ENCODE data around the gene FBXO41. TPM values are rescaled to one million over a fixed set of nuclear protein-coding genes. Genes with fewer than 3 reads are reported as not detected.

Gene FBXO41
- total RNA-seq, 1 experiment from 2014 or later, result 4.4 TPM

DNA sequence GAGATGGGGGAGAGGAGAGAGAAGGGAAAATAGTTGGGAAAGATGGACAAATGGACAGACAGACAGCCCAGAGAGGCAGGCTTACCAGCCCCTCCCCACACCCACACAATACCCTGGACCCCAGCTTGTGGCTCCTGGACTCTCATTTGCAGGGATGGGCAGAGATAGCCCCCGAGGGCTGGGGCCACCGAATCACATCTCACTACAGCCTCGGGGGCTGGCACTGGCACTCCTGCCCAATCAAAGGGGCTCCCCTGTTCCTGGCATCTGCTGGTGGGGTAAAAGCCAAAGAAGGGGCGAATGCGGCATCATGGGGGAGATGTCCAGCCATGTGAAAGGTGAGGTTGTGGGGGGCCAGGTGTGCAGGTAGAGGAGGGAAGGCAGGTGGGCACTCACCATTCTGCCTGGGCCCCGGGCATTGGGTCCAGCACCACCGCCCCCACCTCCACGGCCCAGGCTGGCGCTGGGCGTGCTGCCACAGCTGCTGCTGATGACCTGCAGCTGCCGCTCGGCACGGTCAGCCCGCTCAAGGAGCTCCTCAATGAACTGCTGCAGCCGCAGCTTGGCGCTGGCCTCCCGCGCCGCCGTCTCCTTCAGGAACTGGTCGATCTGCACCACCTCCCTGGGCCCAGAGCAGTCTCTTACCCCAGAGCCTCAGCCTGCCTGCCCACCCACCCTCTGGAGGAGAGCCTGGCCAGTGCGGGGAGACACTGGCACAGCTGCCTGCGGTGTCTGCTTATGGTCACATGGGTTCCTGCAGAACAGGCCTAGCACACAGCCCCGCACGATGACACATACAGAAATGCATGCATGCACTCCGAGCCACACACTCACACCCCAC, 18.0 kb downstream of the FBXO41 start:
- H3K27me3 Mint-ChIP-seq (ENCODE audit: insufficient read depth, unreplicated experiment), result peaks cover 20% of the 10 kb centered on the region
- no peak overlapping the region for H3K4me3 Mint-ChIP-seq (ENCODE audit: unreplicated experiment)
- ChIA-PET CTCF (interaction anchor here (0.6 to 0.9 kb wide), 2 partner anchors 9 to 17 kb away, joined by 3 to 6 read pairs; no protein-coding TSS in a partner anchor), POLR2A (no interaction called here)
- DNase-seq (ENCODE audit: unreplicated experiment), result no peak
- TF ChIP-seq CTCF (IDR thresholded peaks at IDR 0.05; ENCODE audit: unreplicated experiment), result no peak
- H3K4me1 Mint-ChIP-seq (ENCODE audit: insufficient read depth, unreplicated experiment), result peaks cover 6% of the 10 kb centered on the region
- no TSS peak for BruUV-seq (replicated peaks)
- no peaks in the 10 kb centered on the region for H3K9me3 Mint-ChIP-seq (ENCODE audit: unreplicated experiment)
- H3K27ac Mint-ChIP-seq (ENCODE audit: low read depth, unreplicated experiment), result no peak overlapping the region
- H3K36me3 Mint-ChIP-seq (ENCODE audit: insufficient read depth, unreplicated experiment), result no peaks in the 10 kb centered on the region
- intact Hi-C loops (cut with micrococcal nuclease), result no loop called here

- CTCF ChIA-PET, result interaction anchor here (0.6 kb wide), 1 partner anchor 16 kb away, joined by 6 read pairs; no protein-coding TSS in a partner anchor
- no peaks in the 10 kb centered on the region for H3K9me3 Mint-ChIP-seq (ENCODE audit: unreplicated experiment)
- no peak for DNase-seq (ENCODE audit: unreplicated experiment)
- peaks cover 6% of the 10 kb centered on the region for H3K4me1 Mint-ChIP-seq (ENCODE audit: insufficient read depth, unreplicated experiment)
- H3K27ac Mint-ChIP-seq (ENCODE audit: low read depth, unreplicated experiment), result no peak overlapping the region
- TF ChIP-seq CTCF (IDR thresholded peaks at IDR 0.05; ENCODE audit: unreplicated experiment), result no peak
- no peaks in the 10 kb centered on the region for H3K36me3 Mint-ChIP-seq (ENCODE audit: insufficient read depth, unreplicated experiment)
- H3K27me3 Mint-ChIP-seq (ENCODE audit: insufficient read depth, unreplicated experiment), result peaks cover 15% of the 10 kb centered on the region
- no TSS peak for BruUV-seq (replicated peaks)
- POLR2A ChIA-PET, result no interaction called here
- no peak overlapping the region for H3K4me3 Mint-ChIP-seq (ENCODE audit: unreplicated experiment)
- intact Hi-C loops (cut with micrococcal nuclease), result no loop called here
These were observed 18.8 kb downstream of the FBXO41 start for GRCh38 chr2:73265298-73266060.

GRCh38 chr2:73264783-73265182, 19.5 kb downstream of the FBXO41 start:
- CTCF ChIA-PET, result no interaction called here
- intact Hi-C loops (cut with micrococcal nuclease), result no loop called here
- POLR2A ChIA-PET, result no interaction called here
- Mint-ChIP-seq H3K27ac (ENCODE audit: low read depth, unreplicated experiment) (no peak overlapping the region), H3K4me1 (ENCODE audit: insufficient read depth, unreplicated experiment) (peaks cover 6% of the 10 kb centered on the region), H3K4me3 (ENCODE audit: unreplicated experiment) (no peak overlapping the region), H3K9me3 (ENCODE audit: unreplicated experiment) (no peaks in the 10 kb centered on the region), H3K36me3 (ENCODE audit: insufficient read depth, unreplicated experiment) (no peaks in the 10 kb centered on the region), H3K27me3 (ENCODE audit: insufficient read depth, unreplicated experiment) (peaks cover 12% of the 10 kb centered on the region)
- BruUV-seq (replicated peaks), result no TSS peak
- TF ChIP-seq CTCF (IDR thresholded peaks at IDR 0.05; ENCODE audit: unreplicated experiment), result no peak
- DNase-seq (ENCODE audit: unreplicated experiment), result no peak

- Mint-ChIP-seq H3K27me3 (ENCODE audit: insufficient read depth, unreplicated experiment) (peaks cover 12% of the 10 kb centered on the region), H3K27ac (ENCODE audit: low read depth, unreplicated experiment) (no peak overlapping the region), H3K4me3 (ENCODE audit: unreplicated experiment) (no peak overlapping the region), H3K4me1 (ENCODE audit: insufficient read depth, unreplicated experiment) (peaks cover 6% of the 10 kb centered on the region), H3K9me3 (ENCODE audit: unreplicated experiment) (no peaks in the 10 kb centered on the region), H3K36me3 (ENCODE audit: insufficient read depth, unreplicated experiment) (no peaks in the 10 kb centered on the region)
- DNase-seq (ENCODE audit: unreplicated experiment), result no peak
- POLR2A ChIA-PET, result no interaction called here
- CTCF ChIA-PET, result no interaction called here
- BruUV-seq (replicated peaks), result no TSS peak
- intact Hi-C loops (cut with micrococcal nuclease), result no loop called here
- no peak for TF ChIP-seq CTCF (IDR thresholded peaks at IDR 0.05; ENCODE audit: unreplicated experiment)
These were observed 20.0 kb downstream of the FBXO41 start for GRCh38 chr2:73264332-73264606.

Data from MCF 10A (cell line).